Activated naive CD8-positive, alpha-beta T cell (primary cell): ENCODE results near the gene DNAAF5.

Source experiments
- H3K27ac Mint-ChIP-seq: one replicate; pipeline ENCODE4 v1.8.0; 2021; ENCODE audit warnings: mixed read lengths
- H3K27me3 Mint-ChIP-seq: one replicate; pipeline ENCODE4 v1.8.0; 2021; ENCODE audit warnings: mixed read lengths
- H3K36me3 Mint-ChIP-seq: one replicate; pipeline ENCODE4 v1.8.0; 2021; ENCODE audit warnings: mixed read lengths
- H3K4me1 Mint-ChIP-seq: one replicate; pipeline ENCODE4 v1.8.0; 2021; ENCODE audit warnings: low read depth, mixed read lengths
- H3K4me3 Mint-ChIP-seq: one replicate; pipeline ENCODE4 v1.8.0; 2021; ENCODE audit warnings: mild to moderate bottlenecking, mixed read lengths
- H3K9me3 Mint-ChIP-seq: one replicate; pipeline ENCODE4 v1.8.0; 2021; ENCODE audit warnings: low read depth, mixed read lengths

The DNAAF5 gene

DNA sequence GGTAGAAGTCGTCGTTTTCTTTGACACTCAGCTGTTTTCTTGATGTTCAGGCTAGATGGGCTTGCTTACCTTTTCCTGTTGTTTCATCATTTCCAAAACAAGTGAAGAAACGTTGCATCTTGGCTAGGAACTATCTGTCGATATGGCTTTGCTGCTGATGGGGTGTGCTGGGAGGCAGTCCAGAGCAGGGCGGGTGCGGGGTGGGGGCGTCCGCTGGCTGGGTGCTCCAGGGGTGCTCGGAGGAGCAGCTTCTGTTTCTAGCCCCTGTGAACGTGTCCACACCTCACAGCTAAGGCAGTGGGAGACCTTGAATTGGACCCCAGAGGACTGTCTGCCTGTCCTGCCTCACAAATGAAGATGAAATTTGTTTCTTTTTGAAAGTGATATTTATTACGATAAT is 98.2 kb downstream of the DNAAF5 start:
- Mint-ChIP-seq H3K4me1 (peaks cover 48% of the 10 kb centered on the region), H3K36me3 (peaks cover 18% of the 10 kb centered on the region), H3K4me3 (no peak overlapping the region), H3K27ac (no peak overlapping the region), H3K9me3 (no peaks in the 10 kb centered on the region), H3K27me3 (no peaks in the 10 kb centered on the region)

DNA sequence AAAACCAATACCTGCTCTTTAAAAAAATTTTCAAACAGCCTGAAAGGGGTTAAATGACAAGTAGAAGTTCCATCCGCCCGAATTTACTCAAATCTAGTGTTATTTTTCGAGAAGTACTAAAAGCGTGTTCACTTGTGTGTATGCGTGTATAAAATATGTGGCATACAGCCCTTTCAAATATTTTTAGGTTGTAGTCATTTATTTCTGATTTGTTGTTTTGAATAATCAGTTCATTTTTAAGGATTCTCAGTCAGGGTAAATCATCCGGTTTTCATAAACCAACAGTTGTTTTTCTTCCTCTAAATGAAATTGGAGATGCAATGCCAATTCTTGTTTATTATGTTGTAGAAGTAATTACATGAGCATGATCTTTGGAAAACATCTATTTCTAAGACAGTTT is 98.9 kb downstream of the DNAAF5 start:
- Mint-ChIP-seq H3K4me1 (peaks cover 48% of the 10 kb centered on the region), H3K27ac (no peak overlapping the region), H3K27me3 (no peaks in the 10 kb centered on the region), H3K36me3 (peaks cover 14% of the 10 kb centered on the region), H3K9me3 (no peaks in the 10 kb centered on the region), H3K4me3 (no peak overlapping the region)

DNA sequence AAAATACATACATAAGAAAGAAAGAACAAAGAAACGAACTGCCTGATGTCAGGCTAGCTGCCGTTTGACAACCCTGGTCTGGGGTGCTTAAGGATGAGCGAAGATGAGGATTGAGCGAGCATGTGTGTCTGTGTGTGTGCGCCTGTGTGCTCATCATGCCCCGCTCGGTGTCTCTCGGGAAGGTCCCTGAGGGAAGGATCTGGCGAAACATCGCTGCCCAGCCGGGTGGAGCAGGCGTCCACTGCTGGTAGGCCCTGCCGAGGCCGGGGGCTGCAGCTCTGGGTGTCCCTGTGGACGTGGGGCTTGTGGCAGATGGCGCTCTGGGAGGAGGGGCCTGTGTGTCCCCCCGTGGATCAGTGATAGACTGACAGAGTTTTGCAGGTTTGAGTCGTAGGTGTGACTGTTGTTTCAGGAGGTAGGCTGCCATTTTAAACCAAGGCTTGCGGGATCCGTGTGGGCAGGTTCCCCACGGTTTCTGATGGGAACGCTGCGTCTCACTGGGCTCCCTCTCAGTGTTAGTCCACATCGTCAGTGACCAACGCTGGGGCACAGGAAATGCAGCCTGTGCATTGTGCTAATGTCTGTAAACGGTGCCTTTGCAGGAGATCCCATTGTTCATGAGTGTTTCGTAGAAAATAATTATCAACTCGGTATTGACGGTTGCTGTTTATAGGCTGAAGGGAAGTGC is 99.9 kb downstream of the DNAAF5 start:
- no peak overlapping the region for H3K4me3 Mint-ChIP-seq
- peaks cover 9% of the 10 kb centered on the region for H3K36me3 Mint-ChIP-seq
- no peak overlapping the region for H3K27ac Mint-ChIP-seq
- no peaks in the 10 kb centered on the region for H3K9me3 Mint-ChIP-seq
- peaks cover 51% of the 10 kb centered on the region for H3K4me1 Mint-ChIP-seq
- H3K27me3 Mint-ChIP-seq: no peaks in the 10 kb centered on the region

DNA sequence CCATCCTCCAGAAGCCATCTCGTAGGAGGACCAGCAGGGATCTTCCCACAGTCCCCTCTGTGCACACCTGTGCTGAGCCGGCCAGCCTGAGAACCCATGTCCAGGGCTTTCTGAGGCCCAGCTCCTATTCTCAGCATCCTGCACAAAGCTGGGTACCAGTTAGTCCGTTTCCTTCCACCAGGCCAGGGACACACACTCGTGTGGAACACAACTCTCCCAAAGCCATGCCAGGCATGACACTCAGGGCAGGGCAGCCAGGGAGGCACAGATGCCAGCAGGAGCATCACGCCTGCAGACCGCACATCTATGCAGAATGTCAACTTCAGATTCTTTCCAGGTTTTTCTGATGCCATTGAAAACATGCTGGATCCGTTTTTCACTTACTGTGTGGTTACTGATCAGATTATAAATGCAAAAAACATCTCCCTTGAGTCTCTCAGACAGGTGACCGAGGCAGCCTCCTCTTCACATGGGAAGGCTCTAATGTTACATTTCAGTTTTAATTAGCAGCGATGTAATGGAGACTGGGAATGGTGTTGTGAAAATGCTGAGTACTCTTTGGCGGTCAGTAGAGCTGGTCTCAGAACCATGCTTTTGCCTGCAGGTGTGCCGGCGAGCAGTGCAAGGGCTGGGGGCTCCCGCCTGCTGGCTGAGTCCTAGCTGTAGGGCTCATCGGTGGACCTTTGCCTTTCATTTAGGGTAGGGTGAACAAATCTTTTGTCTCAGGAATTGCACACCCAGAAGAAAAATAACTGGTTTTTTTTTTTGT is 102.5 kb downstream of the DNAAF5 start:
- no peaks in the 10 kb centered on the region for H3K27me3 Mint-ChIP-seq
- peaks cover 7% of the 10 kb centered on the region for H3K36me3 Mint-ChIP-seq
- peaks cover 55% of the 10 kb centered on the region for H3K4me1 Mint-ChIP-seq
- H3K27ac Mint-ChIP-seq: peak overlapping the region; percentile 17
- no peaks in the 10 kb centered on the region for H3K9me3 Mint-ChIP-seq
- H3K4me3 Mint-ChIP-seq: no peak overlapping the region

DNA sequence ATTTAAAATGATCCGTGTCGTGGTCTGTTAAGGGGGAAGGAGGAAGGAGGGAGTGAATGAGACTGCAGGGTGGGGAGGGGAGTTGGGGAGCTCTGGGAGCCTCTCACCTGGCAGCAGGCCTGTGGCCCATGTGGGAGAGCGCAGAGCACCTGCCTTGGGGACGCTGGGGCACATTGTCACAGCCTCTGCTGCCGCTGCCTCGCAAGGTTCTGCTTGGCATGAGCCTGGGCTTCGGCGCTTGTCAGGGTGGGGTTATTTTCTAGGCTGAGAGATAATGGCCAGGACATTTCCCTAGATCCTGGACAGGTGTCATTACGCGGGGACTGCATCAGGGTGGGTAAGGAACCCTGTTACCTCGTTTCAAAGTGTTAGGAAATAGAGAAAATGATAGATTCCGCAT is 103.6 kb downstream of the DNAAF5 start:
- peak overlapping the region; percentile 99 for H3K27ac Mint-ChIP-seq
- H3K4me1 Mint-ChIP-seq: peaks cover 51% of the 10 kb centered on the region
- H3K9me3 Mint-ChIP-seq: no peaks in the 10 kb centered on the region
- peaks cover 6% of the 10 kb centered on the region for H3K36me3 Mint-ChIP-seq
- peak overlapping the region; percentile 89 for H3K4me3 Mint-ChIP-seq
- H3K27me3 Mint-ChIP-seq: no peaks in the 10 kb centered on the region

DNA sequence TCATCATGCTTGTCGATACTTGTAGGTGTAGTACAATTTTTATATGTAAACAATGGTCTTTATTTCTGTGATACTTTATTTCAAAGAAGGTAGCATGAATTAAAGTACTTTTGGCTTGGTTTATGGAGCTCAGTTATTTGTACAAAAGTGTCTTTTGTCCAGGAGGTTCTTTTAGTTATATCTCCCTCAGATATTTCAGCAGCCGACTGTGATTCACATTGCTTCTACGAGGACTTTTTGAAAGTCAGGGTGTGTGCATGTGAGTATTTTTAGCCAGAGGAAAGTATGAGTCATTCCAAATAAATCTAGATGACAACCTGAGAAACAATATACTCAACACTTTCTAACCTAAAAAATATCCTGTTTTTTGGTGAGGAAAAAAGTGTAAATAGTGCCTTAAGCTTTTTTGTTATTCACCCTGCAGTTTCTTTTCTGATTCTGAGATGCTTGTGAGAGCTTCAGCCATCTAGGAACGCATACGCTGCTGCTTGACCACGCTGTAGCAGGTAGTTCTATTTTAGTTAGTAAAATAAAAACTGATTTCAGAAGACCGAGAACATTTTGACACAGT is 105.2 kb downstream of the DNAAF5 start:
- H3K36me3 Mint-ChIP-seq: peaks cover 4% of the 10 kb centered on the region
- H3K27me3 Mint-ChIP-seq: no peaks in the 10 kb centered on the region
- H3K4me1 Mint-ChIP-seq: peaks cover 54% of the 10 kb centered on the region
- H3K9me3 Mint-ChIP-seq: no peaks in the 10 kb centered on the region
- H3K27ac Mint-ChIP-seq: peak overlapping the region; percentile 99
- H3K4me3 Mint-ChIP-seq: peak overlapping the region; percentile 89

DNA sequence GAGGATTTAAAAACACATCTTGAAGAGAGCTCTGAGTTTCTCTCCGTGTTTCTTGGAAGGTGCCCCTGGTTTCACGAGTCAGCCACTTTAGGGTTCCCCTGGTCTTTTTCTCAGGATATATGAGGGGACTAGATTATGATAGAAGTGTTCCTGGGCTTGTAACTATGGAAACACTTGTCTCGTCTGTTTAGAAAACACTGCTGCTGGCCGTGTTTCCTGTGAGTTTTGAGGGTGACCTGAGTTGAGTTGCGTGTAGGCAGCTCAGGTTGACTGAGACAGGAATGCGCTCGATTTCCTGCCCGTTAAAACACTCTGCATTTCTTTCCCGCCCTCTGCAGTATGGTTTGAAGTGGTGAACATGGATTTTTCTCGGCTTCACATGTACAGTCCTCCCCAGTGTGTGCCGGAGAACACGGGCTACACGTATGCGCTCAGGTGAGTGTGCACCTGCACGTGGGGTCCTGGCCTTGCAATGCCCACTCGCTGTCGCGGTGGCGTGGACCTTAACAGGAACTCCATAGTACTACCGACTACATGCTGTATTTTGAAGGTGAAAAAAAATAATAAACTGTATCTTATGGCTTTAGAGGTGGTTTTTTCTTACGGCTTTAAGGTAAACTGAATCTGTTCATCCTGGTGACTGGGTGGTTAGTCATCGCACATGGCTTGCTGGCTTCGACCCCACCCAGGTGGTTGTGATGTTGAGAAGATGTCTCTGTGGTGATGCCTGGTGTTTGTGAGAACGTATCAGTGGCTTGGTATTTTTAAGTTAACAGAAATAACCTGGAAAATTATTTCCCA is 105.9 kb downstream of the DNAAF5 start, which contains the start of gene SUN1:
Gene SUN1, plus strand, starts transcription at position 310 of the 801 bp plus-strand sequence. Its CDS starts 49 bp downstream, at position 359.
- no peaks in the 10 kb centered on the region for H3K27me3 Mint-ChIP-seq
- H3K4me3 Mint-ChIP-seq: peak within 1 kb of the TSS; percentile 89
- H3K4me1 Mint-ChIP-seq: peaks cover 53% of the 10 kb centered on the region
- H3K9me3 Mint-ChIP-seq: no peaks in the 10 kb centered on the region
- H3K36me3 Mint-ChIP-seq: peaks cover 4% of the 10 kb centered on the region
- H3K27ac Mint-ChIP-seq: peak within 1 kb of the TSS; percentile 99

DNA sequence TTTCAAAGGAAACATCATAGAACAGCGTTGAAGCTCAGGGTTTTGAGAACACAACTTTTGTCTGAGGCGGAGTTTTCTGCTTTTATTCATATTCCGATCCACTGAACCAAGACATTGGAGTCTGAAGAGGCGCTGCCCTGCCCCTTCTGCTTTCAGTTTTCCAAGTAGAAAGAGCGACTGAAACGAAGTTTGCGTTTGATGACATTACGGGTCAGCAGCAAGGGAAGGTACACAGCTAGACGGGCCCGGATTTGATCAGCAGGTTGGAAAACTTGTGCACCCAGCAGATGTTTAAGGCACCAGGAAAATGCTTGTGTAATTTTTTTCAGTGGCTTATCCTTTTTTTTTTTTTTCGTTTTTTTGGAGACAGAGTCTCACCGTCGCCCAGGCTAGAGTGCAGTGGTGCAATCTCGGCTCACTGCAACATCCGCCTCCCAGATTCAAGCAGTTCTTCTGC is 106.5 kb downstream of the DNAAF5 start:
- Mint-ChIP-seq H3K9me3 (no peaks in the 10 kb centered on the region), H3K27ac (peak overlapping the region; percentile 99), H3K4me3 (peak overlapping the region; percentile 89), H3K27me3 (no peaks in the 10 kb centered on the region), H3K36me3 (peaks cover 4% of the 10 kb centered on the region), H3K4me1 (peaks cover 56% of the 10 kb centered on the region)

DNA sequence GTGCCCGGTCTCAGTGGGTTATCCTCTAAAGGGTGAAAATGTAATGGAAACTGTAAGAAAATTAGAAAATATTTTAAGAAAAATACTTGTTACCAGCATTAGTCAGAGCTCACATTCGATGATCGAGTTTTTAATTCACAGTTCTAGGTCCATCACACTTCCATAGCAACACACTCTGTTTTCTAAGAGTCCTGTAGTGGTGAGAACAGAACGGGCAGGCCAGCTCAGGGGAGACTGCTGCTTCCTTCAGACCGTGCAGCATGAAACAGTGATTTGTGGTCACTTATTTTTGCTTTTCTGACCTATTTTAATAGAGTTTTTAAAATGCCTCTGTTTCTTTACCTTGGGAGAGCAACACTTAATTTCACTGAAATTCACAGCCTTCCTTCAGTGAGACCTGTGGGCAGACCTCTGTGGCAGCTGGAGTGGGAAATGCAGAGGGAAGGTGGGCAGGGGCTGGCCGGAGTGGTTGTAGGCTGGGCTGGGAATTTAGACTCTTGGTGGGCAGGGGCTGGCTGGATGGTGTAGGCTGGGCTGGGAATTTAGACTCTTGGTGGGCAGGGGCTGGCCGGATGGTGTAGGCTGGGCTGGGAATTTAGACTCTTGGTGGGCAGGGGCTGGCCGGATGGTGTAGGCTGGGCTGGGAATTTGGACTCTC is 107.2 kb downstream of the DNAAF5 start:
- Mint-ChIP-seq H3K4me1 (peaks cover 55% of the 10 kb centered on the region), H3K36me3 (peaks cover 4% of the 10 kb centered on the region), H3K4me3 (no peak overlapping the region), H3K27me3 (no peaks in the 10 kb centered on the region), H3K9me3 (no peaks in the 10 kb centered on the region), H3K27ac (peak overlapping the region; percentile 28)

DNA sequence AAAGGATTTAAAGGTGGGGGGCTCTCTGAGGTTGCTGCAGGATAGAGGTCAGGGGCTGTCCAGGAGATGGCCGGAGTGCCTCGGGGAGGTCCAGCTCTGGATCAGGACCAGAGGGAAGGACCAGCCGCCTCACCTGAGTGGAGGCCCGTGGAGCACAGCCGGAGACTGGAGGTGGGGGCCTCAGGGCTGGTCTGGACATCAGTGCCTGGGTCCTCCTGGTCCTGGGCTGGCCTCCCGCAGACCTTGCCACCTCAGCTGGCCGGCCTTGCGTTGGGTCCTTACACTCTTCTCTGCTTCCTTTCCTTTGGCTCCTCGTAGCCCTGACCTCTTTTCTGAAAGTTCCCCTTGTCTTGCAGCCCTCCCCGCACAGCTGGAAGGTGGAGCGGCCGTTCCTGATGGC is 107.8 kb downstream of the DNAAF5 start:
- peak overlapping the region; percentile 79 for H3K27ac Mint-ChIP-seq
- H3K27me3 Mint-ChIP-seq: no peaks in the 10 kb centered on the region
- no peaks in the 10 kb centered on the region for H3K9me3 Mint-ChIP-seq
- H3K36me3 Mint-ChIP-seq: peaks cover 7% of the 10 kb centered on the region
- H3K4me3 Mint-ChIP-seq: no peak overlapping the region
- H3K4me1 Mint-ChIP-seq: peaks cover 52% of the 10 kb centered on the region

DNA sequence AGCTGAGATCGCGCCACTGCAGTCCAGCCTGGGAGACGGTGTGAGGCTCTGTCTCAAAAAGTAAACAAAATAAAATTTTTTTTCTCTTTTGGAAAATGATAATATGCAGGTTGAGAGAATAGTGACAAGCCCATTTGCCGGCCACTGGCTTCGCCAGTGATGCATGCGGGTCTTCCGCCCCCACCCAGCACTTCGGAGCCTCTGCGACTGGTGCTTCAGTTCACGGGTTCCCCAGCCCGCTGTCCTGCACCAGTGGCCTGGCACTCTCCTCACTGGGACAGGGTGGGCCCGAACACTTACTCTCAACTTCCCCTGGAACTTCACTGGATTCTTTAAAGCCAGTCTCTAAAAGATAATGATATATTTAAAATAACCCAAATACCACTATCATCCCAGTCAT is 108.5 kb downstream of the DNAAF5 start:
- H3K27ac Mint-ChIP-seq: no peak overlapping the region
- no peaks in the 10 kb centered on the region for H3K27me3 Mint-ChIP-seq
- H3K9me3 Mint-ChIP-seq: no peaks in the 10 kb centered on the region
- H3K4me1 Mint-ChIP-seq: peaks cover 47% of the 10 kb centered on the region
- no peak overlapping the region for H3K4me3 Mint-ChIP-seq
- peaks cover 10% of the 10 kb centered on the region for H3K36me3 Mint-ChIP-seq

DNA sequence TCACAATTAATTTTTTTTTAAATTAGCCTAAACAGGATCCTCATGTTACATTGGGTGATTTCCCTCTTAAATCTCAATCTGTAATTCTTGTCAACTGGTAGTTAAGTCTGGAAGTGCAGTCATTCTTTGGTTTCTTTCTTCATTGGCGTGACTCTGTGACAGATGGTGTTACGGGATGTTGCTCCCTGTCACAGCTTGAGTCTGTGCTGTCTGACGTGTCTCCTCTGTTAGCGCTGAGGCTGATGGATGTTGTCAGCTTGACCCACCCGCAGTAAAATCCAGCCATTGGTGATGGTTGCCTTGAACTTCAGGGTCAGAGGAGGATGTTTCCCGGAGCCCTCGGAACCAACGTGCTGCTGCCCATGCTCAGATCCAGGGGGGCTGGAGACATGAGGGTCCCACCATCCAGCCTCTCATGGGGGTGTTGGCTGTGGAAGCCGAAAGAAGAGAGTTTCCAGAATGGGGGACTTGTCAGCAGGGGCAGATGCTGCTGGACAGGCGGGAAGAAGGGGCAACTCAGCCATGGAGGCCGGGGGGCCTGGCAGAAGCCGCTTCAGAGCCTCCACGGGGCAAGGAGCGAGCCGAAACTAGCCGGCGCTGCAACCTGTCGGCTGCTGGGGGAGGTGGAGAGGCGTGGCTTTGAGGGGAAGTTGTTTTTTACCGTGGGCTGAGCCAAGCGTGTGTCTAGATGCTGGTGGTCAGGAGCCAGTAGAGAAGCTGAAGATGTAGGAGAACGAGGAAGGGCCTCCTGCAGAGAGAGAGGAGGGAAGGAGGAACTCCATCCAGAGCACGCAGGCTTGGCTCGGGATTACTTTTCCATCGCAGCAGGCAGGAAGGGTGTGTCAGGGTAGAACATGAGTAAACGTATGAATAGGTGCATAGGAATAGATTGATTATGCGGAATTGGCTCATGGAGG is 109.2 kb downstream of the DNAAF5 start:
- Mint-ChIP-seq H3K4me1 (peaks cover 40% of the 10 kb centered on the region), H3K4me3 (no peak overlapping the region), H3K36me3 (peaks cover 10% of the 10 kb centered on the region)

More for the DNA sequence above, 109.2 kb downstream of the DNAAF5 start:
- Mint-ChIP-seq H3K9me3 (no peaks in the 10 kb centered on the region), H3K27me3 (no peaks in the 10 kb centered on the region), H3K27ac (no peak overlapping the region)
